ENCODE results near the gene TRIM9. TPM values are rescaled to one million over a fixed set of nuclear protein-coding genes. Genes with fewer than 3 reads are reported as not detected.

The TRIM9 gene
- total RNA-seq, 3 donors from 2014 or later: 0.72 to 8.7 (median 3.9) TPM

GRCh38 chr14:51053157-51053556, 41.7 kb downstream of the TRIM9 start:
- no peak overlapping the region for H3K4me3 ChIP-seq
- H3K4me1 ChIP-seq (ENCODE audit: low read depth): no peaks in the 10 kb centered on the region
- ATAC-seq (no peak), DNase-seq (no peak)
- no peaks in the 10 kb centered on the region for H3K36me3 ChIP-seq (ENCODE audit: low read depth)
- intact Hi-C loops (cut with DNase I, micrococcal nuclease): no loop called here
- no peaks in the 10 kb centered on the region for H3K9me3 ChIP-seq
- TF ChIP-seq CTCF (IDR thresholded peaks at IDR 0.05): no peak

- no peaks in the 10 kb centered on the region for H3K36me3 ChIP-seq (ENCODE audit: low read depth)
- TF ChIP-seq CTCF (IDR thresholded peaks at IDR 0.05): no peak
- ATAC-seq (no peak), DNase-seq (no peak)
- intact Hi-C loops (cut with DNase I, micrococcal nuclease): no loop called here
- no peak overlapping the region for H3K4me3 ChIP-seq
- H3K9me3 ChIP-seq: no peaks in the 10 kb centered on the region
- no peaks in the 10 kb centered on the region for H3K4me1 ChIP-seq (ENCODE audit: low read depth)
These were observed 49.9 kb downstream of the TRIM9 start for GRCh38 chr14:51044961-51045360.

- Histone ChIP-seq H3K4me3 (no peak overlapping the region), H3K36me3 (ENCODE audit: low read depth) (no peaks in the 10 kb centered on the region), H3K9me3 (no peaks in the 10 kb centered on the region), H3K4me1 (ENCODE audit: low read depth) (no peaks in the 10 kb centered on the region)
- no peak for ATAC-seq
- intact Hi-C loops (cut with DNase I, micrococcal nuclease): no loop called here
- TF ChIP-seq CTCF (IDR thresholded peaks at IDR 0.05): no peak
- DNase-seq: no peak
These were observed 53.0 kb downstream of the TRIM9 start for GRCh38 chr14:51041883-51042282.

GRCh38 chr14:51041108-51041531, 53.8 kb downstream of the TRIM9 start:
- H3K9me3 ChIP-seq: no peaks in the 10 kb centered on the region
- H3K4me3 ChIP-seq: no peak overlapping the region
- TF ChIP-seq CTCF (IDR thresholded peaks at IDR 0.05): no peak
- intact Hi-C loops (cut with DNase I, micrococcal nuclease): no loop called here
- H3K4me1 ChIP-seq (ENCODE audit: low read depth): no peaks in the 10 kb centered on the region
- ATAC-seq (no peak), DNase-seq (peak in 1 of 3 donors; percentile 10)
- H3K36me3 ChIP-seq (ENCODE audit: low read depth): no peaks in the 10 kb centered on the region

GRCh38 chr14:51039252-51039651, 55.7 kb downstream of the TRIM9 start:
- Histone ChIP-seq H3K4me3 (no peak overlapping the region), H3K36me3 (ENCODE audit: low read depth) (no peaks in the 10 kb centered on the region), H3K4me1 (ENCODE audit: low read depth) (no peaks in the 10 kb centered on the region), H3K9me3 (no peaks in the 10 kb centered on the region)
- ATAC-seq (no peak), DNase-seq (no peak)
- intact Hi-C loops (cut with DNase I, micrococcal nuclease): no loop called here
- no peak for TF ChIP-seq CTCF (IDR thresholded peaks at IDR 0.05)

- no peak for TF ChIP-seq CTCF (IDR thresholded peaks at IDR 0.05)
- no peak overlapping the region for H3K4me3 ChIP-seq
- intact Hi-C loops (cut with DNase I, micrococcal nuclease): no loop called here
- no peak for ATAC-seq
- DNase-seq: no peak
- H3K36me3 ChIP-seq (ENCODE audit: low read depth): no peaks in the 10 kb centered on the region
- no peaks in the 10 kb centered on the region for H3K9me3 ChIP-seq
- no peaks in the 10 kb centered on the region for H3K4me1 ChIP-seq (ENCODE audit: low read depth)
These were observed 59.2 kb downstream of the TRIM9 start for GRCh38 chr14:51035611-51036192.

Data from mucosa of descending colon (tissue), 3 donors.